ENCODE measurements around the gene ANK3. TPM values are rescaled to one million over a fixed set of nuclear protein-coding genes. Genes with fewer than 3 reads are reported as not detected.

The ANK3 gene
- total and polyA plus RNA-seq, 2 experiments from 2014 or later: 46.5 to 85.2 TPM

- DNase-seq (ENCODE audit: low spot score): peak; percentile 66
- Mint-ChIP-seq H3K36me3 (ENCODE audit: low read depth) (peaks cover 15% of the 10 kb centered on the region; the same call in 2 of the 3 replicates), H3K9me3 (no peaks in the 10 kb centered on the region), H3K27ac (peak overlapping the region; percentile 98), H3K27me3 (ENCODE audit: insufficient read depth, low read depth, poor library complexity) (peaks cover 3% of the 10 kb centered on the region), H3K4me3 (peak overlapping the region; percentile 34; the same call in 1 of the 3 replicates), H3K4me1 (peaks cover 19% of the 10 kb centered on the region)
- ATAC-seq: peak; percentile 97
- 0 out of 2 replicates have a peak overlapping the region, but pooled peaks have one; percentile 24 for H3K4me2 ChIP-seq
- no peaks in the 10 kb centered on the region for H4K20me1 ChIP-seq (replicated peaks; ENCODE audit: insufficient read depth)
- H3F3A ChIP-seq (replicated peaks; ENCODE audit: low read depth): no peaks in the 10 kb centered on the region
- H3K79me2 ChIP-seq (replicated peaks; ENCODE audit: insufficient read depth): no peaks in the 10 kb centered on the region
- H3K4me3 ChIP-seq: no peak overlapping the region
- no peak overlapping the region for H2AFZ ChIP-seq
- H3K36me3 ChIP-seq (ENCODE audit: insufficient read depth): no peaks in the 10 kb centered on the region
- peaks cover 8% of the 10 kb centered on the region; the same call in 1 of the 2 replicates for H3K9me2 ChIP-seq (ENCODE audit: insufficient read depth)
- no peaks in the 10 kb centered on the region for H3K27me3 ChIP-seq (ENCODE audit: insufficient read depth)
- TF ChIP-seq EZH2phosphoT487 (IDR thresholded peaks at IDR 0.05; ENCODE audit: unreplicated experiment): no peak
- TF ChIP-seq ZNF462 (CRISPR knock-in tag; IDR thresholded peaks at IDR 0.05): no peak
- no peak for TF ChIP-seq STAT1 (IDR thresholded peaks at IDR 0.05; ENCODE audit: unreplicated experiment)
- TF ChIP-seq, protein P1, sequence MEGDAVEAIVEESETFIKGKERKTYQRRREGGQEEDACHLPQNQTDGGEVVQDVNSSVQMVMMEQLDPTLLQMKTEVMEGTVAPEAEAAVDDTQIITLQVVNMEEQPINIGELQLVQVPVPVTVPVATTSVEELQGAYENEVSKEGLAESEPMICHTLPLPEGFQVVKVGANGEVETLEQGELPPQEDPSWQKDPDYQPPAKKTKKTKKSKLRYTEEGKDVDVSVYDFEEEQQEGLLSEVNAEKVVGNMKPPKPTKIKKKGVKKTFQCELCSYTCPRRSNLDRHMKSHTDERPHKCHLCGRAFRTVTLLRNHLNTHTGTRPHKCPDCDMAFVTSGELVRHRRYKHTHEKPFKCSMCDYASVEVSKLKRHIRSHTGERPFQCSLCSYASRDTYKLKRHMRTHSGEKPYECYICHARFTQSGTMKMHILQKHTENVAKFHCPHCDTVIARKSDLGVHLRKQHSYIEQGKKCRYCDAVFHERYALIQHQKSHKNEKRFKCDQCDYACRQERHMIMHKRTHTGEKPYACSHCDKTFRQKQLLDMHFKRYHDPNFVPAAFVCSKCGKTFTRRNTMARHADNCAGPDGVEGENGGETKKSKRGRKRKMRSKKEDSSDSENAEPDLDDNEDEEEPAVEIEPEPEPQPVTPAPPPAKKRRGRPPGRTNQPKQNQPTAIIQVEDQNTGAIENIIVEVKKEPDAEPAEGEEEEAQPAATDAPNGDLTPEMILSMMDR (conservative IDR thresholded peaks at IDR 0.05; ENCODE audit: low read depth in 2 of 2): no peak
- H3K4me1 ChIP-seq (ENCODE audit: insufficient read depth): peaks cover 16% of the 10 kb centered on the region
- no peak overlapping the region for H3K27ac ChIP-seq (ENCODE audit: low read depth)
Measured at GRCh38 chr10:60130130-60130579, 259.5 kb downstream of the ANK3 start.

All from GM23338 (cell line).